Measurements from ENCODE around the gene CD200R1.
"Not testable (repeated sequence)": the region's sequence is repeated elsewhere in the genome, so short reads cannot be mapped to it uniquely, and the experiment has no call there.

CD200R1 gene

DNA sequence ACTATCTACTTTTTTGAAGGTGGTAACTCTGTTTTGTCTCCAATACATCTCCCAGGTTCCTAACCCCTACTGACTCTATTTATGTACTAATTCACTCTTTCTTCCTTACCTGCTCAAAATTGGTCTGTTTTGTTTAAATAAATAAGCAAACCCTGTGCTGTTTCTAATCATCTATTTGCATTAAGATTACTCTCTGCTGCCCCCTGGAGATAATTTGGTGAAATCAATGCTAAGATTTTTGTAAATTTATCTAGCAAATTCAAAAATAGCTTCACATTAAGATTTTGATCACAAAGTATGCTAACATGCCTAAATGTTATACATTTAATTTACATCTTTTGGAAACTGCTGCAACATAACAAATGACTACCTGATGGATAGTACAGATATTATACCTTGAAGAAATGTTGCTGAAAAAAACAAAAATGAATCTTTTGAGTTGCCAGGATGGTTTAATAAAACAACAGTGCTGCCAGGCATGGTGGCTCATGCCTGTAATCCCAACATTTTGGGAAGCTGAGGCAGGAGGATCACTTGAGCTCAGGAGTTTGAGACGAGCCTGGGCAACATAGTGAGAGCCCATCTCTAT lies 4.4 kb upstream of the CD200R1 start:
- DNase-seq (ENCODE audit: low read depth, low spot score) = no peak
- H3K4me3 ChIP-seq (ENCODE audit: low read length) = no peak overlapping the region

DNA sequence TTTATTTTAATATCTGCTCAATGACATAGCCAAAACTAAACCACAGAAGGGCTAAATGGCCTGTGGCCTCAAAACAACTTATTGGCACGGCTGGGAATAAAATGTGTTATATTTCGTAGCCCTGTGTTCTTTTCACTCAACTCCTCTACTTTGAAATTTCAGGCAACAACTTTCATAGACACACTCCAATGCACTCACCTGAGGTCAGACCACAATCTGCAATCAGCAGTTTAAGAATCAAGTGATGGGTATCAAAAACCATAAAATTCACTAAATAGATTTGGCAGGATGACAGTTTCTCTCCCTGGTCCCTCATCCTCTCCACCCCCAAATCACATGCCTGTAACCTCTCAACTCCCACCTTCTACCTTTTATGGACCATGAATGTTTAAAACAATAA lies 2.0 kb upstream of the CD200R1 start:
- H3K4me3 ChIP-seq (ENCODE audit: low read length) = no peak overlapping the region

DNA sequence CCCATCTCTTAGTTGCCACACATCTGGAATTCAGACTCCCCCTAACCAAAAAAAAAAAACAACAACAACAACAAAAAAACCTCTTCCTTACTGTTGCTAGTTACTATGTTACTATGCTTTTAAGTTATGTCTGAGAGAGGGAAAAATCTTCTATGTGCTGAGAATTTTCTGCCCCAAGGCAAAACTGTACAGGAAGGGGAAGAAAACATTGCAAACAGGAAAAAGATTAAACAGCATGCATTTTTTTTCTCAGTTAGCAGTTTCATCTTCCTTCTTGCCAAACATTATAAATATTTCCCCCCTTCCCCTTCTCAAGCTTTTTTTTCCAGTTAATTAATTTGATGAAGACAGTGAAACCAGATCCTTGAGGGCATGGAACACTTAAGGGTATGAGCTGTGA lies 1.1 kb upstream of the CD200R1 start:
- DNase-seq (ENCODE audit: low read depth, low spot score) = no peak
- no peak overlapping the region for H3K4me3 ChIP-seq (ENCODE audit: low read length)

More for the DNA sequence above, 2.0 kb upstream of the CD200R1 start:
- DNase-seq (ENCODE audit: low read depth, low spot score) = no peak

DNA sequence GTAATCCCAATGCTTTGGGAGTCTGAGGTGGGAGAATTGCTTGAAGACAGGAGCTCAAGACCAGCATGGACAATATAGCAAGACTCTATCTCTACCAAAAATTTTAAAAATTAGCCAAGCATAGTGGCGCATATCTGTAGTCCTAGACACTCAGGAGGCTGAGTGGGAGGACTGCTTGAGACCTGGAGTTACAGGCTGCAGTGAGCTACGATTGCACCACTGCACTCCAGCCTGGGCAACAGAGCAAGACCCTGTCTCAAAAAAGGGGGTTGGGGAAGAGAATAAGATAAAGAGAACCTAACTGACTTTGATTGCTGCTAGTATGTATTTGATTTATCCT lies 755 bp downstream of the CD200R1 start:
- no peak for DNase-seq (ENCODE audit: low read depth, low spot score)
- no peak overlapping the region for H3K4me3 ChIP-seq (ENCODE audit: low read length)

DNA sequence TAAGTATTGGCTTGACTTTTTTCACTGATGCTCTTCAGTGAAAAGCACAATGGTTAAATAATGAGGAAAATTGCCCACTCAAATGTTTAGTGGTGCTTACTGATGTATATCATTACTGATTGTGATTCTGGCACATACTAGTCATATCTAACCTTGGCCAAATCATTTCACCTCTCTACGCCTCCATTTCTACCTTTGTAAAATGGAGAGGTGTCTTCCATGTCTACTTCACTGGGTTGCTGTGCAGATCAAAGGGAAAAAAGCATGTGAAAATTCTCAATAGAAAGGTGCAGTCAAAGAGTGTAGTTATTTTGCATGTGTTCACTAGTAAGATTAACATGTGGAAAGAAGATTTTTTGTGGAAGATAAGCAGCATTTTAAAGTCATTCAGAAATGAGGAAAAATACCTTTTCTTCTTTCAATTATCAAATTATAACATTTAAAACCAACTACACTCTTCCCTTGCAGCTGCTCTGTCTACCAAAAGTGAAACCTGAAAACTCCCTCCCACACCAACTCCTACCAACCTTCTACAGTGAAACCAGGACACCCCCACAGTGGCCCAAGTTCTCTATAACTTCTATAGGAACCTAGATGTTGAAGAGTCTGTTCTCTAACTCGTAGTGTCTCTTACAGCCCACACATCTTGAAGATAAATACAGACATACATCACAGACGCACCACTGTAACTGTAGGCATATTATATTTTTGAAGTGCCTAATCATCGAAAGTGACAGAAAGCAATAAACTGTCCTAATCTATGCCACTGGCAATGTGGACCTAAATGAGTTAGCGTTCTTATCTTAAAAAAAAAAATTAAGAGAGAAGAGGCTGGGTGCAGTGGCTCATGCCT lies 1.4 kb downstream of the CD200R1 start:
- DNase-seq (ENCODE audit: low read depth, low spot score) = no peak
- no peak overlapping the region for H3K4me3 ChIP-seq (ENCODE audit: low read length)

DNA sequence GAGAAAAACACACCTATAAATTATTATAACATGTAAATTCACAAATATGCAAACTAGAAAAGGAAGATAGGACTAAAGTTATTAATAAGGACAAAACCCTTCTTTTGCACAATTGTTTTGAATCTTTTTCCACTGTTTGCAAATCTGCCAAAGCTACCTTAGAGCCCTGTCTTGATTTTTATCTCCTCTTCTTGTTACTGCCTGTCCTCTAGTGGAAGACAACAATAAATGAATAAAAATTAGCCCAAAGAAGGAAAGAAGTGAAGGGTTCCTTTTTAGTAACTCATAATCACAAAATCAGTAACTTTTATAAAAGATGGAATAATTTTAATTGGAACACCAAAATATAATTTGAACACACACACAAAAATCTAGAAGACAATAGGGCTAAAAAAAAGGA lies 2.7 kb downstream of the CD200R1 start:
- no peak for DNase-seq (ENCODE audit: low read depth, low spot score)
- H3K4me3 ChIP-seq (ENCODE audit: low read length) = no peak overlapping the region

DNA sequence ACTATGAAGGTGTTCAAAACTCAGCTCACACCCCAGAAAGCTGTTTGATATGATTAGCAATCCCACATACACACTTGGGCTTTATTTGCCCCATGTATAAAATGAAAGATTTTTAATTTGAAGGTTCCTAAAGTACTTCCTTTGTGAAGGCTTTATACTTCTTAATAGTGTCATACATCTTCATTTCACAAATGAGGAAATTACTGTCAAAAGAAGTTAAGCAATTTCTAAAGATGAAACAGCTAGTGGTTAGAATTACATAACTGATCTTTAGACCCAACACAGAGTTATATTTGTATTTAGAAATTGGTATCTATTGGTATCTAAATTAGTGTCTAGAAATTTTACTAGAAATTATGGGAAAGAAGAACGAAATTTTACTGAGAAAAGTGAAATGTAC lies 7.1 kb downstream of the CD200R1 start:
- no peak overlapping the region for H3K4me3 ChIP-seq (ENCODE audit: low read length)
- DNase-seq (ENCODE audit: low read depth, low spot score) = no peak

DNA sequence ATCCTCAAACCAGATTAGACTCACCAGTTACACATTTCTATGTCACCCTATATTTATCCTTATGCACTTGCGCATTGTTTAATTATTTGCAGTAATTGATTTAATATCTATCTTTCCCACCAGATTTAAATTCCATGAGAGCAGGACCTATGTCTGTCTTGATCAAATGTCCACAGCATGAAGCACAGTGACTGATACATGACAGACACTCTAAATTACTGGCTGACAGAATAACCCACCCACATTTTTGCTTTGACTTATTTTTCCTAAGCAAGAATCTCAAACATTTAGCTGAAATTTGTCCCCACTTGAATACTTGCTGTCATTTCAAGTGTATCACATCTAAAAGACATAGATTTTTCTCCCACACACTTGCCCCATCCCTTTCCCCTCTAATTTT lies 7.5 kb downstream of the CD200R1 start:
- H3K4me3 ChIP-seq (ENCODE audit: low read length) = no peak overlapping the region
- DNase-seq (ENCODE audit: low read depth, low spot score) = no peak

DNA sequence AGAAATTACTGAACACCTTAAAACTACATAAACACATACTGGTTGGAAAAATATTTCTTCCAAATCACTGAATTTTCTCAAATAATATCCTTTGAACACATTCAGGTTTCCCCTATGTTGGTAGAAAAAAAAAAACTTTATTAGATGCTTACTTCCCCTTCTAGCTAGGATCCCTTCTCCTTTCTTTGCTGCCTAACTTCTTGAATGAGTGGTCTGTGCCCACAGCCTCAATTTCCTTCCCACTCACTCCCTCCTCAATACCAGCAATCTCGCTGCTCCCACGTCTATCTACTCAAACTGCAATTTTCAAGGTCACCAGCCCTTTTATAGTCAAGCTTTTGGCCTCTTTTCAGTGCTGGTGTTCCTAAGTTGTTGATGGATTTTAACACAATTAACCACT lies 8.3 kb downstream of the CD200R1 start:
- no peak for DNase-seq (ENCODE audit: low read depth, low spot score)
- H3K4me3 ChIP-seq (ENCODE audit: low read length) = no peak overlapping the region

DNA sequence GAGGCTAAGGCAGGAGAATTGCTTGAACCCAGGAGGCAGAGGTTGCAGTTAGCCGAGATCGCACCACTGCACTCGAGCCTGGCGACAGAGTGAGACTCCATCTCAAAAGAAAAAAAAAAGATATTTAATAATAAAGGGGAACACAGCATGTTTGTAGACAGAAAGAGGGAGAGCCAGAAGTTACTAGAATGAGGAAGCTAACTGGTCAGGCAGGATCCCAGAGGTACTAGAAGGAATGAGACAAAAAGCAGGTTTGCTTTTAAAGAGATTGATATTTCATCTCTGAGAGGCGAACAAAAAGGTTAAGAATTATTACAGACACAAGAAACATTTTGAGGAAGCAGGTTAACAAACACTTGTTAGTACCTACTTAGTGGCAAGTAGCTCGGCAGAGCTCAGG lies 9.2 kb downstream of the CD200R1 start:
- DNase-seq (ENCODE audit: low read depth, low spot score) = no peak
- H3K4me3 ChIP-seq (ENCODE audit: low read length) = no peak overlapping the region

DNA sequence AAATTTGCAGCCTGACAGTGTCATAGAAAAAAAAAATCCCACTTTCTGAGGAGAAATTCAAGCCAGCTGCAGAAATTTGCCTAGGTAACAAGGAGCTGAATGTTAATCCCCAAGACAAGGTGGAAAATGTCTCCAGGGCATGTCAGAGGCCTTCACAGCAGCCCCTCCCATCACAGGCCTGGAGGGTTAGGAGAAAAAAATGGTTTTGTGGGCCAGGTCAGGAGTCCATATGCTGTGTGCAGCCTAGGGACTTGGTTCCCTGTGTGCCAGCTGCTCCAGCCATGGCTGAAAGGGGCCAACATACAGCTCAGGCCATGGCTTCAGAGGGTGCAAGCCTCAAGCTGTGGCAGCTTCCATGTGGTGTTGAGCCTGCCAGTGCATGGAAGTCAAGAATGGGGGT lies 11.2 kb downstream of the CD200R1 start:
- no peak for DNase-seq (ENCODE audit: low read depth, low spot score)
- no peak overlapping the region for H3K4me3 ChIP-seq (ENCODE audit: low read length)

DNA sequence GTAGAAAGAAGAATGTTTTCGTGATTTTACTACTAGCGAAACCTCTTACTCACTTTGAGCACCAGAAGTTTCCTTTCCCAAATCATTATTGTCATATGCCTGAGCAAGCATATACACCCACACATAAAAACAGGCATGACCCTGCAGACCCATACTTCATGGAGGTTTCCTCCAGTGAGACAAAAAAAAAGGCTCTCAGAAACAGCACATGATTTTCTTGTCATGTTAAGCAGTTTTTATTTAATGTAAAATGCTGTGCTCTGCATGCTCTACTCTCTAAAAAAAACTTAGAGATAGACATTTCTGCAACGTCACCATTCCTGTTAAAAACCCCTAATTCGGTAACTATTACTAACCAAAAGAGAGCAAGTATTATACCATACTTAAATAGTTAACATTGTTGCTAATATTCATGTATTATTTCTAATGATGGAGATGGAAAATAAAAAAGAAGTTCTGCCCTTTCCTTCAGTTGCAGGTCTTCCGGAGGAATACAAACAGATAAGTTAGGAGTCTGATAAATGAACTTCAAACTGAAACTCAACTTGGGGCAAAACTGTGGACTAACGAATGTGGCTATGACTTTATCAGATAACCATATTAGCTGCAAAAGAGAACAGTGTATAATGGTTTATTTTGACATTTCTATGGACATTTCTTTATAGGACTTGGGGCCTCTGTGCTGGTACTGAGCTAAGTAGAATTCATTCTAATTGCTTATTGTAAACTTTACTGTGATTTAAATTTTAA lies 15.9 kb downstream of the CD200R1 start:
- no peak for DNase-seq (ENCODE audit: low read depth, low spot score)
- no peak overlapping the region for H3K4me3 ChIP-seq (ENCODE audit: low read length)

DNA sequence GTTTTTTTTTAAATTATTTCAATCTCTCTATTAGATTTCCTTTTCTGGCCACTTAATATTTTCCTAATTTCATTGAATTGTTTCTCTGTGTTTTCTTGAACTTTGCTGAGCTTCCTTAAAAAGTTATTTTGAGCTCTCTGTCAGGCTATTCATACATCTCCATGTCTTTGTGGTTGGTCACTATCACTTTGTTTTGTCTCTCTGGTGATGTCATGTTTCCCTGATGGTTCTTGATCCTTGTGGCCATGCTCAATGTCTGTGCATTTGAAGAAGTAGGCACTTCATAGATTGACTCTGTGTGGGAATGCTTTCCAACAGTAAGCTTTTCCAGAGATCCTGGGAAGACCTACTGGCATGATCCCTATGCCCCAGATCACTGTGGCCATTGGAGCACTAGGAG lies 18.6 kb downstream of the CD200R1 start:
- no peak overlapping the region for H3K4me3 ChIP-seq (ENCODE audit: low read length)
- no peak for DNase-seq (ENCODE audit: low read depth, low spot score)

DNA sequence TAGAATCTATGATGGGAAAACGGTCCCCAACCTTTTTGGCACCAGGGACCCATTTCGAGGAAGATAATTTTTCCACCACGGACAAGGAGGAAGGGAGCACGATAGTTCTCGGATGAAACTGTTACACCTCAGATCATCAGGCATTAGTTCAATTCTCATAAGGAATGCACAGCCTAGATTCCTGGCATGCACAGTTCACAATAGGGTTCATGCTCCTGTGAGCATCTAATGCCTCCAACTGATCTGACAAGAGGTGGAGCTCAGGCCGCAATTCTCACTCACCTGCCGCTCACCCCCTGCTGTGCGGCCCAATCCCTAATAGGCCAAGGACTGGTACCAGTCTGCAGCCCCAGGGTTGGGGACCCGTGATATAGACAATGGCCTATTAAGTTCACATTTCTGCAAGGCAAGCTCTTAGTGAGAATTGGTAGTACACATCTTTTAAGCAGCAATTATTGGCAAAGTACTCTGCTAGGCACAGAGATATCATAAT lies 26.5 kb downstream of the CD200R1 start:
- H3K4me3 ChIP-seq (ENCODE audit: low read length) = no peak overlapping the region

DNA sequence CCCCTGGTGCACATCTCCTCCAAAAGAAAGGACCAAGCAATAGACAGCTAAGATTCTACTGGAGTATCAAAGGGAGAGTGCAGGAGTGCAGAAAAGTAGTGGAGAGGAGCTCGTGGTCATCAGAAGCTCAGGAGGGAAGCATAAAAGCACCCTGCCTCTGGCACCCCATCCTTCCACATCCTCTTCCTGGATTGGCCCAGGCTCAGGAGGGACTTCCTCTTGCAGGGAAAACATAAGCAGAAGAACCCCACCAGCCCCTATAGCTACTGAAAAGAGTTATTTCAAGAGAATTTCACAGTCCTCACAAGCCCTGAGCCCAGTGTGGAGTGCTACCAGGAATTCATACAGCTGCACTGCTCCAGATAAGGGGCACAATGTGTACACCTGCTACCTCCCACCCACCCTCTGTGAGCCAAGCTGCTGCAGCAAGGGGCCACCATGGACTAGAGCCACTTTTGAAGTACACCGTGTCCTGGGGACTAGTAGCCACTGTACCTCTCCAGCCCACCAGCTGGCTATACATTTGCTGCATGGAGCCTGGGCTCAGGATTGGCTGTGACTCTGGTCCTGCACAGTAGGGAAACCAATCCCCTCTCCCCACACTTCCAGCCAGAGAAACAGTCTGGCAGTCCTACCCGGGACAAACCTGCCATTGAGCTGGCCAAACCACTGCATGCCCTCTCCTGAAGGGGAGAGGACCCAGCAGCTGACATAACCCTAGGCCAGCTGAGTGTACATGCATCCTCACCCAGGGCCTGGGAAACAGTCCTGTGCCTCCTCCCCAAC lies 43.0 kb downstream of the CD200R1 start:
- DNase-seq (ENCODE audit: low read depth, low spot score) = no peak
- H3K4me3 ChIP-seq (ENCODE audit: low read length) = no peak overlapping the region

More for the DNA sequence above, 26.5 kb downstream of the CD200R1 start:
- DNase-seq (ENCODE audit: low read depth, low spot score) = no peak

DNA sequence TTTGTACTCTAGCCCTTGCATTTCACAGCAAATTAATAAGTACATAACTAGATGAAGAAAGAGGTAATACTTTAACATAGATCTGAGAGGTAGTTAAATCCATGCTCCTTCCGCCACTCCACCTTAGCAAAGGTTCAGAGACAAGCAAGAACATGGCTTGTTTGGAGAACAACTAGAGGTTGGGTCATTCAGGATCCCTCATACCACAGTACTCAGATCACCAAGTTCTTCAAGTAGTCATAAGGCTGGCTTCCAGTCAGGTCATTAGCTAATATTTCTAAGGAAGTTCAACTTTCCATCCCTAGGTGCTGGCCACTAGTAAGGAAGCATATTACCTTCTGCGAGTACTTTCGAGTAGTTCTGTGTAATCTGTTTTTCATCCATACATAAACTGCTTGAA lies 44.1 kb downstream of the CD200R1 start:
- no peak for DNase-seq (ENCODE audit: low read depth, low spot score)
- H3K4me3 ChIP-seq (ENCODE audit: low read length) = no peak overlapping the region

DNA sequence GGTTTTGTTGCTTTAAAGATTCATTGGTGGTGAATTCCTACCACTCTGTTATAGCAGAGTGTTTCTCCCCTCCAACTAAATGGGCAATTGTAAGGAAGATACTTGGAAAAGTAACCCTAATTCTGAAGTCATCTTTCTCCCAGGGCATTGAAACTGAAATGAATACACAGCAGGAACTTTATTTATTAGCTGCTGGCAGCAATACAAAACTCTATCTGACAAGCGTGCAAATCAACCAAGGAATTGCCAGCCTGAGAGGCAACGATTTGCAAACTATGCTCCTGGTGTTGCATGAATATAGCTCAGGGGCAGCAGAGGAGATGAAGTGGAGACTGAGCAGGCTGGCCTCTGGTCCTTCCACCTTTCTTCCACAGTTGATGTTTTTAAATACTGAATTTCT lies 48.9 kb downstream of the CD200R1 start:
- DNase-seq (ENCODE audit: low read depth, low spot score) = no peak
- no peak overlapping the region for H3K4me3 ChIP-seq (ENCODE audit: low read length)

DNA sequence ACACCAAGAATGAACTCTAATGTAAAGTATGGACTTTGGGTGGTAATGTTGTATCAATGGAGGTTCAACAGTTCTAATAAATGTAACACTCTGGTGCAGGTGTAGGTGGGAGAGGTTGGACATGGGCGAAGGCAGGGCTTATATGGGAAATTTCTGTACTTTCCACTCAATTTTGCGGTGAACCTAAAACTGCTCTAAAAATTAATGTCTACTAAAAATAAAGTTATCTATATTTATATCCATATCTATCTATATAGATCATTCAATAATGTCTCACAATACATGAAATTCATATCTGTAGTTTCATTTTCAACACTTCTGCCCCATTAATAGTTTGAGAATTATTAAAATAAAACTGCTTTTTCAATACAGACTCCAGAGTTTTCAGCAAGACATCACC lies 49.3 kb downstream of the CD200R1 start:
- DNase-seq (ENCODE audit: low read depth, low spot score) = no peak
- no peak overlapping the region for H3K4me3 ChIP-seq (ENCODE audit: low read length)

DNA sequence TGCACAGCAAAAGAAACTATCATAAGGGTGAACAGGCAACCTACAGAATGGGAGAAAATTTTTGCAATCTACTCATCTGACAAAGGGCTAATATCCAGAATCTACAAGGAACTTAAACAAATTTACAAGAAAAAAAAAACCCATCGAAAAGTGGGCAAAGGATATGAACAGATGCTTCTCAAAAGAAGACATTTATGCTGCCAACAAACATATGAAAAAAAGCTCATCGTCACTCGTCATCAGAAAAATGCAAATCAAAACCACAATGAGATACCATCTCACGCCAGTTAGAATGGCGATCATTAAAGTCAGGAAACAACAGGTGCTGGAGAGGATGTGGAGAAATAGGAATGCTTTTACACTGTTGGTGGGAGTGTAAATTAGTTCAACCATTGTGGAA lies 55.4 kb downstream of the CD200R1 start:
- not testable (repeated sequence) for H3K4me3 ChIP-seq (ENCODE audit: low read length); DNase-seq (ENCODE audit: low read depth, low spot score)

Measured in Jurkat, Clone E6-1 (cell line).